ENCODE data around the gene SPNS3. TPM values are rescaled to one million over a fixed set of nuclear protein-coding genes. Genes with fewer than 3 reads are reported as not detected.

SPNS3 gene
- total and polyA plus RNA-seq, 2 donors (not counting 3 experiments of a cell fraction or from before 2014, with no cell fraction given): 0.18 to 0.66 TPM

- Histone ChIP-seq H3K9me1 (replicated peaks; ENCODE audit: control insufficient read depth, extremely low read depth, insufficient read depth, low read length) (no peaks in the 10 kb centered on the region), H2AFZ (ENCODE audit: low read depth, low read length) (no peak overlapping the region), H4K20me1 (replicated peaks; ENCODE audit: control insufficient read depth, extremely low read depth, insufficient read depth, low read length) (no peaks in the 10 kb centered on the region), H3K79me2 (ENCODE audit: control insufficient read depth, insufficient read depth, low read length) (peaks cover 8% of the 10 kb centered on the region), H3K9ac (replicated peaks; ENCODE audit: extremely low read depth, insufficient read depth, low read length) (no peak overlapping the region), H3K4me2 (ENCODE audit: insufficient read depth, low read length) (no peak overlapping the region), H3K27ac (ENCODE audit: insufficient read depth, low read depth, low read length) (no peak overlapping the region), H3K27me3 (ENCODE audit: control insufficient read depth in 2 of 2, insufficient read depth in 2 of 2, low read length in 2 of 2) (no peaks in the 10 kb centered on the region), H3K4me1 (ENCODE audit: control insufficient read depth, extremely low read depth, insufficient read depth, low read length) (peaks cover 30% of the 10 kb centered on the region), H3K36me3 (ENCODE audit: control insufficient read depth in 2 of 2, extremely low read depth in 1 of 2, insufficient read depth in 2 of 2, low read length in 2 of 2) (peaks cover 0 to 12% of the 10 kb centered on the region in 2 experiments), H3K4me3 (replicated peaks in 1 of 3; ENCODE audit: insufficient read depth in 1 of 3, low read depth in 1 of 3, low read length in 3 of 3) (no peak overlapping the region), H3K9me3 (replicated peaks; ENCODE audit: control insufficient read depth, insufficient read depth, low read length) (no peaks in the 10 kb centered on the region)
- no TSS peak for BruUV-seq (replicated peaks)
- dilution Hi-C loops (cut with MboI; ENCODE audit: extremely low pct_ligation_motif_present, low sequenced_read_pairs): no loop called here
- FAIRE-seq: no peak
- intact Hi-C loops (cut with micrococcal nuclease): no loop called here
- ChIA-PET CTCF (no interaction called here), POLR2A (no interaction called here)
- TF ChIP-seq CTCF (IDR thresholded peaks at IDR 0.05; ENCODE audit: extremely low read depth in 1 of 2, insufficient read depth in 1 of 2, low read depth in 1 of 2, low read length in 2 of 2) (no peak), GATA2 (IDR thresholded peaks at IDR 0.05; ENCODE audit: insufficient read depth, insufficient read length, low read depth, low read length) (no peak), EZH2 (IDR thresholded peaks at IDR 0.05; ENCODE audit: borderline replicate concordance, low read depth, low read length, severe bottlenecking) (no peak), MAX (IDR thresholded peaks at IDR 0.05; ENCODE audit: insufficient read depth, insufficient read length) (no peak), JUN (IDR thresholded peaks at IDR 0.05; ENCODE audit: borderline replicate concordance, insufficient read depth, insufficient read length, low read depth) (no peak), POLR2AphosphoS5 (IDR thresholded peaks at IDR 0.05; ENCODE audit: insufficient read depth, low read depth, low read length) (no peak), MYC (IDR thresholded peaks at IDR 0.05; ENCODE audit: low read depth, low read length) (no peak), POLR2A (IDR thresholded peaks at IDR 0.05; ENCODE audit: low read depth, low read length) (no peak), FOS (IDR thresholded peaks at IDR 0.05; ENCODE audit: borderline replicate concordance, insufficient read depth, low read length) (no peak)
- no peak for DNase-seq (ENCODE audit: low read depth, low spot score)
These were observed 73.8 kb downstream of the SPNS3 start for GRCh38 chr17:4507361-4508111.

Data from endothelial cell of umbilical vein (primary cell).